HFF-Myc (cell line): ENCODE measurements around the gene ZNF24.
A peak's percentile ranks its signal among the peaks of the same experiment; 100 is the strongest.

Experiments
- DNase-seq: peaks from one replicate; pipeline ENCODE4 v3.0.0-alpha.2; 2011; ENCODE audit warnings: low read depth; ENCODE audit errors: extremely low read depth
- H3K4me3 ChIP-seq: replicated peaks from 2 replicates; pipeline ENCODE4 v1.5.1; 2011; ENCODE audit warnings: low read depth, mild to moderate bottlenecking, control low read depth, low read length
- CTCF ChIP-seq: IDR thresholded peaks from 2 replicates; pipeline ENCODE4 v1.5.1; 2012; ENCODE audit warnings: mild to moderate bottlenecking, low read depth, low read length, control low read depth; ENCODE audit errors: missing control alignments

Gene ZNF24

GRCh38 chr18:35386600-35387100 is 42.4 kb upstream of the ZNF24 start:
- H3K4me3 ChIP-seq: no peak overlapping the region
- peak; percentile 80 for TF ChIP-seq CTCF
- DNase-seq: peak; percentile 61

GRCh38 chr18:35383136-35383535 is 38.9 kb upstream of the ZNF24 start:
- no peak for DNase-seq
- H3K4me3 ChIP-seq: no peak overlapping the region
- no peak for TF ChIP-seq CTCF

GRCh38 chr18:35379421-35379820 is 35.2 kb upstream of the ZNF24 start:
- TF ChIP-seq CTCF: no peak
- no peak for DNase-seq
- H3K4me3 ChIP-seq: no peak overlapping the region

- no peak overlapping the region for H3K4me3 ChIP-seq
- DNase-seq: no peak
- no peak for TF ChIP-seq CTCF
Measured at GRCh38 chr18:35378574-35378896, 34.3 kb upstream of the ZNF24 start.

GRCh38 chr18:35377875-35378573 is 33.8 kb upstream of the ZNF24 start:
- no peak for DNase-seq
- H3K4me3 ChIP-seq: no peak overlapping the region
- TF ChIP-seq CTCF: peak; percentile 2

GRCh38 chr18:35376742-35377695 is 32.8 kb upstream of the ZNF24 start, which contains the start of gene ZNF396:
Gene ZNF396, minus strand, starts transcription at chr18:35377337. Its CDS starts 3,045 bp downstream, at chr18:35374292.
- peak within 1 kb of the TSS; percentile 55 for H3K4me3 ChIP-seq
- DNase-seq: no peak
- TF ChIP-seq CTCF: no peak
